Hematopoietic multipotent progenitor cell treated with erythropoietin and hydrocortisone succinate and interleukin-3 and kit ligand, for 4 days (in vitro differentiated cells): ENCODE results near the gene RAI2.
"Not testable (repeated sequence)": the region's sequence is repeated elsewhere in the genome, so short reads cannot be mapped to it uniquely, and the experiment has no call there.

Experiments
- DNase-seq: peaks from one replicate; pipeline ENCODE4 v3.0.0-alpha.2; 2015

RAI2 gene

DNA sequence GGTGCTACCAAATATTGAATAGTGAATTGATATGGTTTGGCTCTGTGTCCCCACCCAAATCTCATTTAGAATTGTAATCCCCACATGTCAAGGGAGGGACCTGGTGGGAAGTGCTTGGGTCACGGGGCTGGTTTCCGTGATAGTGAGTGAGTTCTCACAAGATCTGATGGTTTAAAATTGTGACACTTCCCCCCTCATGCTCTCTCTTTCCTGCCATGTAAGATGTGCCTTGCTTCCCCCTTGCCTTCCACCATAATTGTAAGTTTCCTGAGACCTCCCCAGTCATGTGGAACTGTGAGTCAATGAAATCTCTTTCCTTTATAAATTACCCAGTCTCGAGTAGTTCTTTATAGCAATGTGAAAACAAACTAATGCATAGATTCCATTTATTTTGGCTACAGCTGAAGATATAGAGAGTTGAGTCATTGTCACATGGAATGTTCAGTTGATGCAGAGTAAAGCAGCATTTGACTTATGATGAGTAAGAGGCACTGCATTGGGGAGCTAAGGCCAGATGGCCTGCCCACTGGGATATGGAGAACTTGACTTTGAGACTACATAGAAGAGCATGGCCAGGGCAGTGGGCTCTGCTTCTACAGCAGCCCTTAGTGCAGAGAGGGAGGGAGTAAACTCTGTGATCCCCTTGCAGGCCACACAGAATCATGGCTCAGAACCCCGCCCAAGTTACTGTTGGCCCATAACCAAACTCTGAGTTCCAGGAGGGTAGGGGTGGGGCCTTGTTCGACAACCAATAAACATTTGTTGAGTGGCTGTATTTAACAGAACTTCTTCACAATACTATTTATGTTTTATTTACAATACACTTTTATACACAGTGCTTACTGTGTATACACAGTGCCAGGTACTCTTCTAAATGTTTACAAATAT lies 34.2 kb downstream of the RAI2 start:
- no peak for DNase-seq

DNA sequence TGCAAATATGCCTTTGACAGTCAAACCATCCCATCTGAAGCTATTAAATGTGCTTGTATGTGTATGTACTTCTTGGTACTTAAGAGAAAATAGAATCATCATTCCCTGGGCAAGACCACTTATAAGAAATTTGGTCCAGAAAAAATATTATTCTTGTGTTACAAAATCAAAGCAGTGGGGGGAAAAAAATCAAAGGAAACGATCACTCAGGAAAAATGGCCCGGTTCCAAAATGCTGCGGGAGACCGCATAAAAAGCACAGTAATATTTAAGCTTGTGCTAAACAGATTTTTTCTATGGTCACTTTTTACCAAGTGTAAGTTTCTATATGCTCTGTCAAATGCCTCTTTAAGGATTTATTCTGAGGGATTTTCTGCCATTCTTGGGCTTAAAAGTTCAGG lies 36.1 kb downstream of the RAI2 start:
- DNase-seq, result no peak

DNA sequence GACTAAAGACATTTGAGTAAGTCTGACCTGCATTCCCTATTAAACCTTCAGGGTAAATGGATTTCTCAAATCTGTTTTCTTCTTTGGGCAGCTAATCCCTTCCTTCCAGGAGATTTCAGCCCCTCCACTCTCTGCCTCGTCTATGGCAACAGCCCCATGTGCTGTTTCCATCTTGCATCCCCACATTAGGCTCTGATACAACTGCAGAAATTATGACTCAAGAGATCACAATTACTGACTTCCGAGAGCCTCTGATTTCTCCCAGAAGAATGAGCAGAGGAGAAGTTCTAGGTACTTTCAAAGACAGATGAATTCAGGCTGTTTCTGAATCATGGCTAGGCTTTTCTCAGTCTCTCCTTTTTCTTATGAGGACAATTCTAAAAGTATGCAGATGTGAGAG lies 38.7 kb downstream of the RAI2 start:
- DNase-seq, result no peak

DNA sequence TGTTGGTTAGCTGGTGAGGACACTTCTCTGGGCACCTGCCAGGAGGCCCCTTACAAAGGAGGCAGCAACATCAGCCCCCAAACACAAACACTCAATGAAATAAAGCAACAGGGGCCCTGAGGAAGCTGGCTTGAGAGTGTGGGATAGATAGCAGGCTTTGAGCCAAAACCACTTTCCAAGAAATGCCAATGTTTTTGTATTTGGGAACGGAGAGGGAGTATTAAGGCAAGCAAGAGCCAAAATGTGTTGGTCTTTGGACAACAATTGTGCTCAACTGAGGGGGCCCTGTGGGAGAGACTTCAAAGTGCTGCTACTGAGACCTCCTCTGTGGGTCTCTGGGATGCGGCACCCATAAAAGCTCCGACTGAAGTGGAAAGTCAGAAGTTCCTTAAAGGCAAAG lies 41.0 kb downstream of the RAI2 start:
- no peak for DNase-seq

DNA sequence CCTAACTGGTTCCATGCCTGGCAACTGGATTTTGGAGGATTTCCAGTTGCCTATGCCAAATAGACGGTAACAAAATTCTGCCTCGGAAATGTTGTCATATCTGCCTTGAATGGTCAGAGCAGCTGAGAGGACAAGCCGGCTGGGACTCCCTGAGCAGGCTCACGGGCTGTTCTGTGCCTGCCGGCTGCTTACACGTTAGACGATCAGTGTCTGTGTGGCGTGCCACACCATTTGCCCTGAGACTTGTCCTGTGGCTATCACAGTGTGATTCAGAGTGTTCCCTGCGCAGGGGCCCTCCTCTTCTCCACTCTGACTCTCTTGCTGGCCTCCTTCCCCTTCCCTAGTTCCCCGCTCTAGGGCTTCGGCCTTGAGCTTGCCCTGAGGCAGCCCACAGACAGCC lies 42.4 kb downstream of the RAI2 start:
- DNase-seq, result no peak

DNA sequence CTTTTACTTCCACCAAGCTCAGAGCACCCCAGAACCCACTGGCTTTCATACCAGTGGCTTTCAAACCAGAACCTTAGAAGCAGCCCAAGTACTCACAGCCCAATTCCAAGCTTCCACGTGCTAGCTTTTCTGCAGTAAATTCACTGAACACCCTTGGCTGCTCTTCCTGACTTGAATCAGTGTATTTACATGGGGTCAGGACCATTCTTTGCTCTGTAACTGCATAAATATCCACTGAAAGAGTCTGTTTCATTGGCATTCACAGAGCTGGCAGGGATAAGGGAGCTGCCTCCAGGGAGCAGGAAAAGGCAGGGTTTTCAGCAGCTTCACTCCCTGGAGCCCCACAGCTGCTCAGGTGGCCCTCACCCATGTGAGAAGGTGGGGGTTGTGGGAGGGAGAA lies 43.8 kb downstream of the RAI2 start:
- no peak for DNase-seq

DNA sequence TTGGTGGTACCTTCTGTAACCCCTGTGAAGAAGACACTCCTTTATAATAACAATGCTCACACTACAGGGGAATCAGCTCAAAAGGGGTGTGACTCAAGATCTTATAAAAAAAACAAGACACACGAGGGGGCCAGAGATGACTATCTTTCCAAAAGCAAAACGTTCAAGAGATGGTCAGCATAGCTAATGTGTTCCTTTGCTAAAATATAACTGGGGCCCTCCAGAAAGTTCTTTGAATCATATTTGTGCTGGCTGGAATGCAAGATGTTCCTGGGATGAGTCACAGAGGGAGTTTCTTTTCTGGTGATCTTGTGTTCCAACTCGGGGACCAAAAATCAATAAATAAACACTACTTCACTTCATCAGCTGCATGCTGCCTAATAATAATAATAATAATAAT lies 46.5 kb downstream of the RAI2 start:
- no peak for DNase-seq

DNA sequence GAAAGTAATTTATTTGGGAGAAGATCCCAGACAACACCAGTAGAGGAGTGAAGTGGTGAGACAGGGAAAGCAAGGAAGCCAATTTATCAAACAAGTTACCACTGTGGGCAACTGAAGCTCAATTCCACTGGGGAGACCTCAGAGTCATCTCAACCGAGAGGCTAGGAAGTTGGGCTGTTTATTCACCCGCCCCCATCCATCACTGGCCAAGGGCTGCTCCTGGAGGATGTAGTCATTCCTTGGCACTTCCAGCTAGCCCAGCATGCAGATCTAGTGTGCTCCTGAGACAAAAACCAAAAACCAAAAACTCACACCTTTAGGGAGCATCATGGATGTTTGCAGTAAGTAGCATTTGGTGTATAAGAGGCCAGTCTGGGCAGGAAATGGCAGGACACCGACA lies 47.0 kb downstream of the RAI2 start:
- DNase-seq, result no peak

DNA sequence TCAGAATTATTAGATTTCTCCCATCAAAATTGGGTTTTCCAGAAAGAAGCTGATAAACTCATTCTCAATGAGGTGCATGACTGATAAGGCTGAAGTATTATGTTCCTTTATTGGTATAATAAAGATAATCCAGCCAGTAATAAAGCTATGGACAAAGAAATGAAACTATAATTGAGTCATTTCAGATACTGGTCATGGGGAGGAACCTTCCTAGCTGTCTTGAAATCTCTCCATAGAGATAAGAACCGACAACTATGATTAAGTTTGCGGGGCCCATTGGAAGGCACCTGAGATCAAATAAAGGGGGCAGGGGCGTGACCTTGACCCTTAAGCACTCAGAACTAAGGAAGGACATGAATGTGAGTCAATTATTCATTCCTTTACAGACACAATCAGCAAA lies 47.8 kb downstream of the RAI2 start:
- no peak for DNase-seq

DNA sequence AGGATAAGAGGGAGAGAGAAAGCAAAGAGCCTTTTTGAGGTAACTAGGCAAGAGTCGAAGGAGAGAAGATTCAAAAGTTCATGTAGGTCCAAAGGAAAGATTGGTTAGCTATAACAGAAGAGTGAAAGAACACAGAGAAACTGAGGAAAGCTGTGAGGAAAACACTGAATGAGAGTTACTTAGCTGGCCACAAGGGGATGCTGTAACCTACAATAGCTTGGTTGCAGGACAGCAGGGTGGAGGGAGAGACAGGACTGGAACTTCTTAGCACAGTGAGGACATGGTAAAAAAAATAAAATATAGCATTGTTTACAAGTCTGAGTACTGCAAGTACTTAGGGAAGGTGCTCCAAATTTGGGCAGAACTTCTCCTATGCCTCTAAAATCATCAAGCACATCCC lies 48.3 kb downstream of the RAI2 start:
- peak; percentile 20 for DNase-seq

DNA sequence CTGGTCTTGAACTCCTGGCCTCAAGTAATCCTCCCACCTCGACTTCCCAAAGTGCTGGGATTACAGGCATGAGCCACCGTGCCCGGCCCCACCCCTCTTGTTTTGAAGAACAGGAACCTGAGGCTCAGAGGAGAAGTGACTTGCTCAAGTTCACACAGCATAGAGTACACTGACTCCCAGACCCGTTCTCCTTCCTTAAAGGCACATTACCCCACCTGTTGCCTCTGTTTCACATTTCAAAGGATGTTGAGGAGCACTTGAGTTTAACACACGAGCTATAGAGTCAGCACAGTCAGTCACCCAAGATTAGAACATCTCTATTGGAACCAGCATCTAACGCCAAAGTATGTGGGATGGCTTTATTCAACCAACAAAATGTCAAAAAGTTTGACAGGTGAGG lies 51.1 kb downstream of the RAI2 start:
- no peak for DNase-seq

DNA sequence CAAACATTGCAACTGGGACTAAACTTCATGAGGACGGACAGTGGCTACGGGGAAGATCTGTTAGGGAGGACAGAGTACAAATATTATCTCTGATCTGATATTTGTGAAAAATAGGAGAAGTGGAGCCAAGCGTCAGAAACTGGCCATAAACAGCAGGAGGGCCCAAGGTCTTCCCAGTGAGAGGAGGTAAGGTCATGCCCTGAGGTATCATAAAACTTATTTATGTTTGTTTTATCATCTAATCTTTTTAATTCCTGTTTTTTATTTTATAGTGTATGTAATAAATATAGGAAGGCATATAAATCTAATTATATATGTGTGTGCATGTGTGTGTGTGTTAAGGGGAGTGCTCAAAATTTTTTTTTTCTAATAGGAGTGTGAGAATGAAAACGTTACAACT lies 51.8 kb downstream of the RAI2 start:
- DNase-seq, result no peak

DNA sequence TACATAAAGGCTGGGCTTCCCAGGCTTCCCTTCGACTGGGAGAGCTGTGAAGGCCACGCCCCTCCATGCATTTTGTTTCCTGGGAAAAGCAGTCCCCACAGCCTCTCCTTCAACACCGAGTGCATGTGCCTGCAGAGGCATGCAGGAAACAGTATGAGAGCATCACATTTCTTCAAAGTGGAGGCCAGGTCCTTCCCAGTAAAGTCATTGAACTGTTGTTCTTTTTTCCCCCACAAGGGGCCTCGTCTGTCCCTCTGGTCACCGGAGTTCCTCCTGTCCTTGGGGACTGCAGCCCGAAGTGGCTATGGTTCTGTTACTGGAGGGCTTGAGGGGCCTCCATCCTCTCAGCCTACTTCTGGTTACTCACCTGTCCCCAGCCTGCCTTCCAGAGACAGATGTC lies 56.0 kb downstream of the RAI2 start:
- DNase-seq, result no peak

DNA sequence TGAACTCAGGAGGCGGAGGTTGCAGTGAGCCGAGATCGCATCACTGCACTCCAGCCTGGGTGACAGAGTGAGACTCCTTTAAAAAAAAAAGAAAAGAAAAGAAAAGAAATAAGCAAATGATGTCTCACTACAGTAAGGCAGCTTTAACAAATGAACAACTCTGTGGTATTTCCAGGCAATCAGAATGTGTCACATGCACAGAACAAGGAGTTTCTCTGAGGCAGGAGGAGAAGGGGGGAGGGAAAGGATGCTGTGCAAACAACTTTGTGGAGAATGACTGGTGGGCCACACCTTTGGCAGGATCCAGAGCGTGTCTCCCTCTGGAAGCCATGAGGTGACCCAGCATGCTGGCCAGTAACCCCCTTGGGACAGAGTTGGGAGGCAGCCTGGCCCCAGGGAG lies 57.6 kb downstream of the RAI2 start:
- DNase-seq, result no peak

DNA sequence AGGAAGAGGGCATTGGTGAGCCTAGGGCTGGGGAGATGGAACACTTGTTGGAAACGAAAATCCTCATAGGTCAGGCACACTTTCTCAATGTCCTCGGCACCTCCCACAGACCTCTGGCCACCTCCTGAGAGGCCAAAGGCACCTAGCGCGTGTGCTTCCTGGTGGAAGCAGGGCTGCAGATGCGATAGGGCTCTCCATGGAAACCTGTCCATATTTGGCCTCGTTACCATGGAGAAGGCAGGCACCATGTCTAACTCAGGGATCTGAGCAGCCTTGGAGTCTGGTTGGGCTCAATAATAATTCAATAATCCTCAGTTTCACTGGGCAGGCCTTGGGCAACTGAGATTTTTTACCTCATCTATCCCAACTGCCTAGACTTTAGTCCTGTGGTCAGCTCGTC lies 58.3 kb downstream of the RAI2 start:
- no peak for DNase-seq

DNA sequence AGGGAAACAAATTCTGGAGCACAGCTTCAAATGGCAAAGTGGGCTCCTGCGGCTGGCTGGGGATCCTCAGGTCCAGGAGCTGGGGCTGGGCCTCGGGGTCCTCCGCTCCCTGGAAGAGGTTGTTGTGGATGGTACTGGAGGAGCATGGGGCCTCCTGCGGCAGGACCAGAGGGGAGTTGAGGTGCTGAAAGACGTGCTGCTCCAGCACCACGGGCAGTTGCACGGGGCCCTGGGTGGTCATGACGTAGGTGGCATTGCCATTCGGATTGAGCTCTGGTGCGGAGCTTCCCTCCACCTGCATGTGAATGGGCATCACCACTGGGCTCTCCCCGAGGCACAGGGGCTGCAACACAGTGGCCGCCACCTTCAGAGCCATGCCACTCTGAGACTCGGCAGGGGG lies 59.7 kb downstream of the RAI2 start:
- DNase-seq, result no peak

DNA sequence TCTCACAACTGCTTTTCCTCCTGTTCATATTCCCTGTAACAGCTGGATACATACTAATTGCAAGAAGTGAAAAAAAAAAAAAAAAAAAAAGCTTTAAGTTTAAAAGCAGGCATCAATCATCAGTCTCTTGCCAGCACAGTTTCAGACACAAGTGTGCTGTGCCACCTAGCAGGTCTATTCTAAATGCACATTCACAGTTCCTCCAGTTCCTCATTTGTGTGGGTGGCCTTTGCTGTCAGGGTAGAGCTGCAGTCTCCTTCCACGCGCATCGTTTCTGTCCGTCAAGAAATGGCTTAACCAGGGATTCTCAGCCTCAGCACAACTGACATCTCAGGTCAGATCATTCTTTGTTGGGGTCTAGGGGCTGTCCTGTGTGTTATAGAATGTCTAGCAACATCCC lies 62.2 kb downstream of the RAI2 start:
- DNase-seq, result peak; percentile 28

DNA sequence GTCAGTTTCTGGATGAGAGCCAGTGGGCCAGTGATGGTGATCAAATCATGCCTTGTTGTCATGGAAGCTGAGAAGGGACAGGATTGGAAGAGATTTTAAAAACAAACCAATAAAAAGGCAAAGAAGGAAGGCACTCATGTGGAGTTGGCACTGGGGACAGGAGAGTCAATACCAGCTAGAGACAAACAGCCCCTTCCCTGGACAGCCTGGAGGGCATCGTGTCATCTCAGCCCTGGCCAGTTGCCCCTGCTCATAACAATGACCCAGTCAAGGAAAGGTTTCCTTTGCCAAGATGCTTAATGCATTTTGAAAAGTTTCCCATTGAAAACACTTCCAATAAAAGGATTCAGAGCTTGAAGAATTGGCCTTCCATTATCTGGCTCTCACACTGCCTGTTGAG lies 68.3 kb downstream of the RAI2 start:
- DNase-seq, result no peak

DNA sequence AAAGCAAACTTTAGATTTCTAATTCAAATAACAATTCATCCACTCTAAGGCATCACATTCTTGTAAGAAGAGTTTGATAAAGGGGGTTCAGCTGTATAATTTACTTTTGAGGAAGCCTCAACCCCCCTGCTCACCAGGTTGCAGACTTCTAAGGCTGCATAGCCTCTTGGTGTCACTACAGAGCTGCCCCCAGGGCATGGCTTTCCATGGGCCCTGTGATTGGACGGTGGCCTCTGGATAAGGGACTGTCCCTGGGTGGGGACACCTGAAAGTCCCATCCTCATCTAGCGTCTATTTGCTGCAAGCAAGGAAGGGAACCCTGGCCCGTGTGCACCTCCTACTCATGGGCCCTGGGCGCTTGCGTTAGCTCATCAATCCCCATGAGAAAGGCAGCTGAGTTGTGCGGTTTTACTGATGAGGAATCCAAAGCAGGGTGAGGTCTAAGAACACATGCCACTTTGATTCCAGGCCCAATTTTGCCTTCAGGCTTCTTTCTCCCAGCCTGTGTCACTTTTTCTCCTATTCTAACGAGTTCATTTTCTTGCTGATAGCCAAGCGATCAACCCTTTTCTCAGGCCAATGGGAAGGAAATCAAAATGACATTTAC lies 72.0 kb downstream of the RAI2 start:
- no peak for DNase-seq

DNA sequence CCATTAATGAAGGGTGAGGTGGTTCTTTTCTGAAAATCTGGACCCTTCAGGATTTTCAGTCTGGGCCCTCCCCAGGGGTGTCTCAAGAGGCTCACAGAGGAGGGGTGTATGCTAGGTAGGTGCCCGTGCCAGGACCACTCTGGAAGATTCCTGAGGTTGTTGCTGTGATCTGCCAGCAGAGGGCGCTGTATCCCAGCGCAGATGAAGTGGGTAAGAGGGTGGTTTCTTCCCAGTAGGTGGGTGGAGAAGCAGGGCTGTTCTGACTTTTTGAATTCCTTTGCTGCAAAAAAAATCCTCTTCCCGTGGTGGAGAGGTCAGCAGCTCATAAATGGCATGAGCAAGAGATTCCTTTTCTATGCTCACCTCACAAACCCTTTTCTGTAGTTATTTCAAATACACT lies 72.7 kb downstream of the RAI2 start:
- peak; percentile 49 for DNase-seq

DNA sequence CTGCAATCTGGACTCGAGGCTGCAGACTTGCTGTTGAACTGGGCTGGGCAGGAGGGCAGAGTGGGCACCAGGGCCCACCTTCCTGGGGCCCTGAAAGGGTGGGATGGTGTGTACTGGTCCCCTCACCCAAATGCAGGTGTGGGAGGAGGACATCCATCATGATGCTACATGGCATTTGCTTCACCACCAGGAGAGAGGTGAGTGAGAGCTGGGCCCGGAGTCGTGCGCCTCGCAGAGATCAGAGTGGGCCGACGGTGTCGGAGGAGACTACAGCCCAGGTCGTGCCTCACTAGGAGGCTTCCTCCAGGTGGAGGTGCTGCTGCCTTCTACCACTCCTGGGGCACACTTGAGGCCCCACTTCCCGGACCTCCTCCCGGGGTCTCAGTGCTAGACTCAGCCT lies 73.5 kb downstream of the RAI2 start:
- DNase-seq, result no peak

DNA sequence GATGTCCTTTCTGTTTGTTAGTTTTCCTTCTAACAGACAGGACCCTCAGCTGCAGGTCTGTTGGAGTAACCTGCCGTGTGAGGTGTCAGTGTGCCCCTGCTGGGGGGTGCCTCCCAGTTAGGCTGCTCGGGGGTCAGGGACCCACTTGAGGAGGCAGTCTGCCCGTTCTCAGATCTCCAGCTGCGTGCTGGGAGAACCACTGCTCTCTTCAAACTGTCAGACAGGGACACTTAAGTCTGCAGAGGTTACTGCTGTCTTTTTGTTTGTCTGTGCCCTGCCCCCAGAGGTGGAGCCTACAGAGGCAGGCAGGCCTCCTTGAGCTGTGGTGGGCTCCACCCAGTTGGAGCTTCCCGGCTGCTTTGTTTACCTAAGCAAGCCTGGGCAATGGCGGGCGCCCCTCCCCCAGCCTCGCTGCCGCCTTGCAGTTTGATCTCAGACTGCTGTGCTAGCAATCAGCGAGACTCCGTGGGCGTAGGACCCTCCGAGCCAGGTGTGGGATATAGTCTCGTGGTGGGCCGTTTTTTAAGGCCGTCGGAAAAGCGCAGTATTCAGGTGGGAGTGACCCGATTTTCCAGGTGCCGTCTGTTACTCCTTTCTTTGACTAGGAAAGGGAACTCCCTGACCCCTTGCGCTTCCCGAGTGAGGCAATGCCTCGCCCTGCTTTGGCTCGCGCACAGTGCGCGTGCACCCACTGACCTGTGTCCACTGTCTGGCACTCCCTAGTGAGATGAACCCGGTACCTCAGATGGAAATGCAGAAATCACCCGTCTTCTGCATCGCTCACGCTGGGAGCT lies 74.3 kb downstream of the RAI2 start:
- not testable (repeated sequence) for DNase-seq

DNA sequence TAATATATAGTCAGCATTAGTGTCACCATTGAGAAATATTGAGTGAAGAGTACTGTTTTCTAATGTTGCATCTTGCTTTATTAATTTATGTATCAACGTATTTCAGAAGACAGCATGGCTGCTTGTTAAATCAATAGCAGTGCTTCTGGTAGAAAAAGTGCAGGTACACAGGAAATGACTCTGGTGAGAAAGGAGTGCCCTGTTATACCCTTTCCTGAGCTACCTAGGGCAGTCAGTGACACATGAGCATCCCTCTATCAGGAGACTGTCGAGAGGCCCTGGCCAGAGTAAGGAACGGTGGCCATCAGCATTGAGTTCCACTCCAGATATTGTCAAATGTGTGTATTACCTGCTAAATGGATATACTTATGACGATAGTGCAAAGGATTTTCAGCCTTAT lies 81.7 kb downstream of the RAI2 start:
- no peak for DNase-seq

DNA sequence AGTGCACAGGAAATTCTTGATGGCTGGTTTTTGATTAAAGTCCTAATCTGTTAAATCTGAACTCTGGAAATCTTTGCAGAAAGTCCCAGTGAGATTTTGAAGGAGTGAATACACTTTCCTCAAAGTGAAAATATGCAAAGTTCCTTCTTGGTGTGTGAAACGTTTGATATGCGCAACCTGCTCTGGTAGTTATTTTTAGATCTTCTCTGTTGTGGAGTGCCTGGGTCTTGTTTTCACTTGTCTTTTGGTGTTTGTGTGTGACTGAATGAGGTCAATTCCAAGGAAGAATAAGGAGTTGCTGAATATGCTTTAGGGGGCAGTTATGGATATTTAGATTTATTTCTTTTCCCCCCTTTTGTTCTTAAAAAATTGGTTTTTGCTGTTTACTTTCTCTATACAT lies 82.1 kb downstream of the RAI2 start:
- no peak for DNase-seq
